CD8-positive, alpha-beta memory T cell (primary cell): ENCODE measurements around the gene ADGRE2. TPM values are rescaled to one million over a fixed set of nuclear protein-coding genes. Genes with fewer than 3 reads are reported as not detected.
"Not testable (repeated sequence)": the region's sequence is repeated elsewhere in the genome, so short reads cannot be mapped to it uniquely, and the experiment has no call there.

Source experiments
- CTCF ChIA-PET: fragments of 350-600 bp; sonication (Branson Sonifier 250); formaldehyde crosslinking; loops from one replicate; lab custom pipeline; 2021; ENCODE audit warnings: antibody characterized with exemption; lab: Charles Lee
- POLR2A ChIA-PET: fragments of 350-600 bp; sonication (Branson Sonifier 250); formaldehyde crosslinking; loops from one replicate; lab custom pipeline; 2021; ENCODE audit warnings: antibody characterized with exemption; lab: Charles Lee
- DNase-seq, 5 donors: peaks; one replicate each; pipeline versions ENCODE4 v3.0.0 to v3.0.0-alpha.2; 2020 to 2022; ENCODE audit warnings: mixed read lengths in 1 of 5
- H3K27ac ChIP-seq: one replicate; pipeline ENCODE4 v1.7.0; 2013; ENCODE audit warnings: low read depth, mild to moderate bottlenecking, low read length, moderate library complexity
- H3K27me3 ChIP-seq: 2 replicates; pipeline ENCODE4 v1.7.0; 2013; ENCODE audit warnings: low read length, mild to moderate bottlenecking; ENCODE audit not compliant: insufficient read depth, poor library complexity, severe bottlenecking
- H3K36me3 ChIP-seq: 2 replicates; pipeline ENCODE4 v1.7.0; 2013; ENCODE audit warnings: mild to moderate bottlenecking, low read length, moderate library complexity; ENCODE audit not compliant: insufficient read depth
- H3K4me1 ChIP-seq: 2 replicates; pipeline ENCODE4 v1.7.0; 2013; ENCODE audit warnings: mild to moderate bottlenecking, low read length, moderate library complexity; ENCODE audit not compliant: insufficient read depth
- H3K4me3 ChIP-seq: 2 replicates; pipeline ENCODE4 v1.7.0; 2013; ENCODE audit warnings: mild to moderate bottlenecking, low read length
- H3K9me3 ChIP-seq: 2 replicates; pipeline ENCODE4 v1.7.0; 2013; ENCODE audit warnings: mild to moderate bottlenecking, low read length
- H3K27ac Mint-ChIP-seq, 8 donors: one replicate each; pipeline ENCODE4 v1.8.0; 2020 to 2021; ENCODE audit warnings: mixed read lengths in 8 of 8, mild to moderate bottlenecking in 6 of 8, inconsistent platforms in 3 of 8, moderate library complexity in 3 of 8
- H3K27me3 Mint-ChIP-seq, 2 donors: one replicate each; pipeline ENCODE4 v1.8.0; 2020 to 2021; ENCODE audit warnings: mixed read lengths in 2 of 2, mild to moderate bottlenecking in 1 of 2, moderate library complexity in 1 of 2
- H3K36me3 Mint-ChIP-seq, 3 donors: one replicate each; pipeline ENCODE4 v1.8.0; 2020 to 2021; ENCODE audit warnings: mixed read lengths in 3 of 3, inconsistent platforms in 1 of 3, mild to moderate bottlenecking in 1 of 3
- H3K4me1 Mint-ChIP-seq, 3 donors: one replicate each; pipeline ENCODE4 v1.8.0; 2020 to 2021; ENCODE audit warnings: mixed read lengths in 3 of 3, inconsistent platforms in 1 of 3, mild to moderate bottlenecking in 1 of 3
- H3K4me3 Mint-ChIP-seq, 7 donors: one replicate each; pipeline ENCODE4 v1.8.0; 2020 to 2021; ENCODE audit warnings: mixed read lengths in 7 of 7, mild to moderate bottlenecking in 6 of 7, moderate library complexity in 4 of 7, inconsistent platforms in 2 of 7
- H3K9me3 Mint-ChIP-seq, 5 donors: one replicate each; pipeline ENCODE4 v1.8.0; 2020 to 2022; ENCODE audit warnings: mixed read lengths in 5 of 5, mild to moderate bottlenecking in 3 of 5, moderate library complexity in 2 of 5, inconsistent platforms in 1 of 5
- polyA plus RNA-seq: library from polyadenylated mRNA; unstranded; fragments of 300-500 nt; fragmentation: Illumina TruSeq; gene quantifications from one replicate; pipeline ENCODE4 v1.2.3, GENCODE V29; 2021
- total RNA-seq, 2 experiments: library from RNA; stranded (reverse); gene quantifications; one replicate each; pipeline ENCODE4 v1.2.3, GENCODE V29; 2021

Gene ADGRE2
- total and polyA plus RNA-seq, 3 experiments from 2014 or later, result 0.09 to 0.55 (median 0.44) TPM

DNA sequence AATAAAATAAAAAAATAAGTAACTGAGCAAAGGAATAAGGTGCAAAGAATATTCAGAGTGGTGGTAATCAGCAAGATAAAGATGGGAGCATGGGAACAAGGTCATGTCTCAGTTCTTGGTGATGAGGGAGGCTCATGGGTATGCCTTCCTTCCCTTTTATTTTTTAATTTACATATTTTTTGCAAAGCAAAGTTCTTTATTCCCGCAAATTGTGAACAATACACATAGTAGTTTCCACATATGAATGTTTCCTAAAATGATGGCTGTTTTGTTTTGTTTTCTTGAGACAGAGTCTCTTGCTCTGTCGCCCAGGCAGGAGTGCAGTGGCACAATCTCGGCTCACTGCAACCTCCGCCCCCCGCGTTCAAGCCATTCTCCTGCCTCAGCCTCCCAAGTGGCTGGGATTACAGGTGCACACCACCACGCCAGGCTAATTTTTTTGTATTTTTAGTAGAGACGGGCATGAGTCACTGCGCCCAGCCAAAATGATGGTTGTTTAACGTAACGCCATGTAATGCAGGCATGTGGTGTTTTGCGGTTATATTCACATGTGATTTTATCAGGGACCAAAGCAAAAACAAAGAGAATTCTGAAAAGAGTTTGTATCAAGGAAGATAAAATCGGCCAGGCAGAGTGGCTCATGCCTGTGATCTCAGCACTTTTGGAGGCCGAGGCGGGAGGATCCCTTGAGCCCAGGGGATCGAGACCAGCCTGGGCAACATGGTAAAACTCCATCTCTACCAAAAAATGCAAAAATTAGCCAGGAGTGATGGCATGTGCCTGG lies 4.5 kb upstream of the ADGRE2 start:
- Mint-ChIP-seq H3K27me3 (peaks cover 9 to 45% of the 10 kb centered on the region in 2 donors), H3K27ac (no peak overlapping the region), H3K9me3 (peaks cover 0 to 8% (median 1%) of the 10 kb centered on the region in 5 donors), H3K36me3 (no peaks in the 10 kb centered on the region), H3K4me1 (peaks cover 12 to 16% (median 13%) of the 10 kb centered on the region in 3 donors), H3K4me3 (no peak overlapping the region)
- Histone ChIP-seq H3K36me3 (no peaks in the 10 kb centered on the region), H3K4me3 (no peak overlapping the region), H3K27ac (peak overlapping the region; percentile 59), H3K27me3 (no peaks in the 10 kb centered on the region), H3K9me3 (no peaks in the 10 kb centered on the region), H3K4me1 (peaks cover 11% of the 10 kb centered on the region)
- ChIA-PET CTCF (no interaction called here), POLR2A (no interaction called here)
- DNase-seq, result no peak

DNA sequence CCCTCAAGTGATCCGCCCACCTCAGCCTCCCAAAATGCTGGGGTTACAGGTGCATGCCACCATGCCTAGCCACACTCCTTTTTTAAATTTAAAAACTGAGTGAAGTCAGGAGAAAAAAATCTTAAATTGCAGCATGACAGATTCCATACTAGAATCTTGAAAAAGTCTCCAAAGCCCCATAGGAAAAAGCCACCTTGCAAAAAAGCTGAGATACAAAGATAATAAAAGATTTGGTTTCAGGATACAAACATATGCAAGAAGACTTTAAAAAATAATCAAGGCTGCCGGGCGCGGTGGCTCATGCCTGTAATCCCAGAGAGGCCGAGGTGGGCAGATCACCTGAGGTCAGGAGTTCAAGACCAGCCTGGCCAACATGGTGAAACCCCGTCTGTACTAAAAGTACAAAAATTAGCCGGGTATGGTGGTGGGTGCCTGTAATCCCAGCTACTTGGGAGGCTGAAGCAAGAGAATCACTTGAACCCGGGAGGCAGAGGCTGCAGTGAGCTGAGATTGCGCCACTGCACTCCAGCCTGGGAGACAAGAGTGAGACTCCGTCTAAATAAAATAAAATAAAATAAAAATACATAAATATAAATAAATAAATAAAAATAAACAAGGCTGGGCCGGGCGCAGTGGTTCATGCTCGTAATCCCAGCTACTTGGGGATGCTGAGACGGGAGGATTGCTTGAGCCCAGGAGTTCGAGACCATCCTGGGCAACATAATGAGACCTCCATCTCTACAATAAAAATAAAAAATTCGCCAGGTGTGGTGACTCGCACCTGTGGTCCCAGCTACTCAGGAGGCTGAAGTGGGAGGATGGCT lies 3.6 kb upstream of the ADGRE2 start:
- H3K36me3 ChIP-seq, POLR2A ChIA-PET, H3K9me3 ChIP-seq, H3K27ac Mint-ChIP-seq, H3K9me3 Mint-ChIP-seq, H3K4me1 ChIP-seq, DNase-seq, H3K27ac ChIP-seq, H3K4me3 ChIP-seq, H3K36me3 Mint-ChIP-seq, H3K27me3 ChIP-seq, H3K4me3 Mint-ChIP-seq, CTCF ChIA-PET: not testable (repeated sequence)
- H3K27me3 Mint-ChIP-seq, result peaks cover 13 to 44% of the 10 kb centered on the region in 2 donors
- H3K4me1 Mint-ChIP-seq, result peaks cover 8 to 12% (median 12%) of the 10 kb centered on the region in 3 donors

DNA sequence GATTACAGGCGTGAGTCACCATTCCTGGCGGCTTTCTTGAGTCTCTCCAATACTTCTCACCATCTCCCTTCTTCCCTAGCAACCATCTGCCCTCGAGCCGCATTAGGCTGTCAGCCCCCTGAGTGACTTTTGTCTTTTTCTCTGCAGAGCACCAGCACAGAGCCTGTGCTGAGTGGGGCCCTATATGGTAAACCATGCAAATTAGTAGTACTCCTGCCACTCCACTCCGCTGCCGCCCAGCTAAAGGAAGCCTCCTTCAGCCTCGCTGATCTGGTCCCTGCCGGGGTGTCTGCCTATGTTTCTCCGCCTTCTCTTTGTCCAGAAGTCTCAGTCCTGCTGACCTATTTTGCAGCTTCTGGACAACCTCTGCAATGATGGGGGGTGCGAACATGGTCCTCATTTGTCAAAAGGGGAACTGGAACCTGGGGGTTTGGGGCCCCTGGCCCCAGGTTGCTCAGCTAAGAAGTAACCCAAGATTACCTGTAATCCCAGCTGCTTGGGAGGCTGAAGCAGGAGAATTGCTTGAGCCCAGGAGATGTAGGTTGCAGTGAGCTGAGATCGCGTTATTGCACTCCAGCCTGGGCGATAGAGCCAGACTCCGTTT lies 2.4 kb upstream of the ADGRE2 start:
- H3K4me3 ChIP-seq, DNase-seq, H3K27ac ChIP-seq, H3K9me3 ChIP-seq, H3K4me1 ChIP-seq, CTCF ChIA-PET, H3K9me3 Mint-ChIP-seq, H3K27me3 ChIP-seq, H3K4me3 Mint-ChIP-seq, H3K4me1 Mint-ChIP-seq, H3K36me3 Mint-ChIP-seq, H3K27ac Mint-ChIP-seq, POLR2A ChIA-PET, H3K36me3 ChIP-seq: not testable (repeated sequence)
- peaks cover 21 to 48% of the 10 kb centered on the region in 2 donors for H3K27me3 Mint-ChIP-seq

DNA sequence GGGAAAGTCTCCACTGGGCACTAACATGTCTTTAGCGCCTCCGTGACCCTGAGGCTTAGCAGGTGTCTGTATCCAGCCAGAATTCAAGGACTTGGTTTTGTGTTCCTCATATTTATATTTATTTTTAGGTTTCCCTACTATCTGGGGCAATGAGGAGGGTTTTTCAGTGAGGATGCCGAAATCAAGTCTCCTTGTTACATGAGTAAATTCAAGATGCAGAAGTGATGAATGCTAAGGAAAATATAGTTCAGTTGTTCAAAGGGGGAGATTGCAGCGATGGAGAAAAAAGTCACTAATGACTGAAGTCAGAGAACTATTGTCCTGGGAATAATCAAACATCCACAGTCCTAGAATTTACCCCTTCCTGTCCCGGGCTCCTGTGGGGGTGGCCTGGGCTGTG lies 791 bp upstream of the ADGRE2 start:
- H3K9me3 ChIP-seq, result no peaks in the 10 kb centered on the region
- Mint-ChIP-seq H3K27ac (no peak overlapping the region), H3K4me3 (no peak overlapping the region), H3K36me3 (peaks cover 0 to 2% (median 0%) of the 10 kb centered on the region in 3 donors), H3K9me3 (peaks cover 0 to 4% (median 0%) of the 10 kb centered on the region in 5 donors), H3K4me1 (peaks cover 2 to 6% (median 5%) of the 10 kb centered on the region in 3 donors), H3K27me3 (peaks cover 25 to 41% of the 10 kb centered on the region in 2 donors)
- H3K36me3 ChIP-seq, result no peaks in the 10 kb centered on the region
- ChIA-PET POLR2A (no interaction called here), CTCF (no interaction called here)
- H3K4me1 ChIP-seq, result no peaks in the 10 kb centered on the region
- no peaks in the 10 kb centered on the region for H3K27me3 ChIP-seq
- H3K27ac ChIP-seq, result no peak overlapping the region
- H3K4me3 ChIP-seq, result no peak overlapping the region
- no peak for DNase-seq

DNA sequence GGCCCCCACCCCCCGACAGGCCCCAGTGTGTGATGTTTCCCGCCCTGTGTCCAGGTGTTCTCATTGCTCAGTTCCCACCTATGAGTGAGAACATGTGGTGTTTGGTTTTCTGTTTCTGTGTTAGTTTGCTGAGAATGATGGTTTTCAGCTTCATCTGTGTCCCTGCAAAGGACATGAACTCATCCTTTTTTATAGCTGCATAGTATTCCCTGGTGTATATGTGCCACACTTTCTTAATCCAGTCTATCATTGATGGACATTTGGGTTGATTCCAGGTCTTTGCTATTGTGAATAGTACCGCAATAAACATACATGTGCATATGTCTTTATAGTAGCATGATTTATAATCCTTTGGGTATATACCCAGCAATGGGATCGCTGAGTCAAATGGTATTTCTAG lies 715 bp downstream of the ADGRE2 start:
- CTCF ChIA-PET, POLR2A ChIA-PET: not testable (repeated sequence)
- peaks cover 27 to 42% of the 10 kb centered on the region in 2 donors for H3K27me3 Mint-ChIP-seq

DNA sequence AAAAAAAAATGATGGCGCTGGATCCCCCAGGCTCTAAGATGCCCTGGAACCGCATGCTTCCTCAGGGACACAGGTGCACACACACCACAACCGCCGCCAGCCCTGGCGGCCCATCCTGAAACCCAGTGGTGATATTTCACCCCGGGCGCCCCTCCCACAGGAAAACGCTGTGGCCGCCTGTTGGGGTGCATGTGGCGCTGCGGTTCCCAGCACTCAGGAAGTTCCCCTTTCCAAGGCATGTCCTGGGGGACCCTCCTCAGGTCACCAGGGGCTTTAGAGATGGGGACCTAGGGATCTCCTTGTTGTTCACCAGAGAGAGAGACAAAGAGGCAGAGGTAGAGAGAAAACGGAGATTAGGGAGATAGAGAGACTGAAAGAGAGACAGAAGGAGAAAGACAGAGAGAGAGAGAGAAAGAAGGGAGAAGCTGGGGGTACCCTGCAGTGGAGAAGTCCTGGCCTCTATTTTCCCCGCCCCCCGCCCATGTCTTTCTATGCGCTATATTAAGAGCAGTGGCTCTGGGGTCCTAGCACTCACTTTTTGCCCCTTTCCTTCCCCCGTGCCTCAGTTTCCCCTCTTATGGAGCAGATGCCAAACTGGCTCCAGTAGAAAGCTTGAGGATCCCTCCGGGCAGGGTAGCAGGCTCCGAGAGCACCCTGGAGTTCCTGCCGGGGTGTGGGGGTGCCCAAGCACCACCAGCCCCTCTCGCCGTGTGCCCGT lies 2.3 kb downstream of the ADGRE2 start:
- H3K4me3 ChIP-seq, result no peak overlapping the region
- peak overlapping the region in 4 of 7 donors; percentile 5 to 60 (median 36) for H3K4me3 Mint-ChIP-seq
- H3K27me3 Mint-ChIP-seq, result peaks cover 26 to 47% of the 10 kb centered on the region in 2 donors
- H3K27ac ChIP-seq, result peak overlapping the region; percentile 43
- H3K36me3 Mint-ChIP-seq, result peaks cover 0 to 2% (median 0%) of the 10 kb centered on the region in 3 donors
- no peaks in the 10 kb centered on the region for H3K9me3 ChIP-seq
- no peaks in the 10 kb centered on the region for H3K9me3 Mint-ChIP-seq
- H3K36me3 ChIP-seq, result no peaks in the 10 kb centered on the region
- H3K4me1 ChIP-seq, result no peaks in the 10 kb centered on the region
- no peaks in the 10 kb centered on the region for H3K27me3 ChIP-seq
- ChIA-PET POLR2A (interaction anchor here (0.6 kb wide), 1 partner anchor 11 kb away, joined by 3 read pairs; no protein-coding TSS in a partner anchor), CTCF (no interaction called here)
- no peak overlapping the region for H3K27ac Mint-ChIP-seq
- peaks cover 2 to 6% (median 5%) of the 10 kb centered on the region in 3 donors for H3K4me1 Mint-ChIP-seq
- DNase-seq, result no peak

More for the DNA sequence above, 715 bp downstream of the ADGRE2 start:
- not testable (repeated sequence) for H3K4me3 ChIP-seq, H3K36me3 Mint-ChIP-seq, H3K27ac Mint-ChIP-seq, H3K27me3 ChIP-seq, H3K4me3 Mint-ChIP-seq, H3K27ac ChIP-seq, H3K4me1 ChIP-seq, H3K4me1 Mint-ChIP-seq, DNase-seq, H3K9me3 Mint-ChIP-seq, H3K36me3 ChIP-seq, H3K9me3 ChIP-seq

DNA sequence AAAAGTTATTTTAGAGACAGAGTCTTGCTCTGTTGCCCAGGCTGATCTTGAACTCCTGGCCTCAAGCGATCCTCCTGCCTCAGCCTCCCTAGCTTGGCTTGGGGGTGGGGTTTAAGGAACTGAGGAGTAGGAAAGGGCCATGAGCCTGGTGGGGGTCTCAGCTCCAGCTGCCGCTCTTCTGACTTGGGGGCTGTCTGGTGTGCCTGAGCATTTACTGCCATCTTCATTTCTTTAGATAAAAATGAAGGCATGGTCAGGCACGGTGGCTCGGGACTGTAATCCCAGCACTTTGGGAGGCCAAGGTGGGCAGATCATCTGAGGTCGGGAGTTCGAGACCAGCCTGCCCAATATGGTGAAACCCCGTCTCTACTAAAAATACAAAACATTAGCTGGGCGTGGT lies 3.0 kb downstream of the ADGRE2 start:
- H3K4me1 Mint-ChIP-seq, H3K9me3 Mint-ChIP-seq, H3K36me3 ChIP-seq, H3K4me1 ChIP-seq, CTCF ChIA-PET, DNase-seq, H3K36me3 Mint-ChIP-seq, H3K9me3 ChIP-seq, H3K27me3 ChIP-seq, H3K4me3 ChIP-seq, POLR2A ChIA-PET: not testable (repeated sequence)
- peaks cover 26 to 45% of the 10 kb centered on the region in 2 donors for H3K27me3 Mint-ChIP-seq
- peak overlapping the region in 1 of 8 donors; percentile 39 for H3K27ac Mint-ChIP-seq
- peak overlapping the region in 1 of 7 donors; percentile 12 for H3K4me3 Mint-ChIP-seq
- H3K27ac ChIP-seq, result peak overlapping the region; percentile 43
